Astrocyte of the spinal cord (primary cell): ENCODE measurements around the gene PPP1R9B.
A peak's percentile ranks its signal among the peaks of the same experiment; 100 is the strongest.

Experiments
- DNase-seq: peaks from one replicate; pipeline ENCODE4 v3.0.0; 2011; ENCODE audit warnings: low read depth, low spot score
- H3K4me3 ChIP-seq: 2 replicates; pipeline ENCODE4 v1.5.1; 2011; ENCODE audit warnings: low read depth, mild to moderate bottlenecking, low read length, moderate library complexity
- in situ Hi-C: cut with HindIII; loops from 2 replicates; pipeline ENCODE4 v1.10.0; 2017; ENCODE audit warnings: low sequenced_read_pairs
- TF ChIP-seq, protein P1 (sequence below): IDR thresholded peaks from 2 replicates; pipeline ENCODE4 v1.5.1; 2012; ENCODE audit warnings: low read depth, mild to moderate bottlenecking, low read length, inconsistent platforms

The PPP1R9B gene

DNA sequence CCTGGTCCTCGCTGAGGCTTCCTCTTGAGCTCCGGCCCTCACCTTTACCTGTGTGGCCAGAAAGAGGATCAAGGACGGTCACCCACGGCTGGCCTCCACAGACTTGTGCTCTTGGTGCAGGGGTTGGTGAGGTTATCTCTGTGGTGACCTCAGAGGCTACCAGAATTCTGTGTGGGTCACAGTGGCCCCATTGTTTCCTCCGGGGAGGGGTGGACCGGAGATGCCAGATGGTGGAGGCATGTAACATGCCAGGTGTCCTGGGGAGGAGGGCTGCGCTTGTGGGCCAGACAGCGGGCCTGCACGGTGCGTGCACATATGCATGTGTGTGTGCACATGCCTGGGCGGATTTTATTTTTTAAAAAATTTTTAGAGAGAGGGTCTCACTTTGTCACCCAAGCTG is 21.7 kb upstream of the PPP1R9B start:
- DNase-seq, result no peak
- in situ Hi-C loops, result no loop called here

DNA sequence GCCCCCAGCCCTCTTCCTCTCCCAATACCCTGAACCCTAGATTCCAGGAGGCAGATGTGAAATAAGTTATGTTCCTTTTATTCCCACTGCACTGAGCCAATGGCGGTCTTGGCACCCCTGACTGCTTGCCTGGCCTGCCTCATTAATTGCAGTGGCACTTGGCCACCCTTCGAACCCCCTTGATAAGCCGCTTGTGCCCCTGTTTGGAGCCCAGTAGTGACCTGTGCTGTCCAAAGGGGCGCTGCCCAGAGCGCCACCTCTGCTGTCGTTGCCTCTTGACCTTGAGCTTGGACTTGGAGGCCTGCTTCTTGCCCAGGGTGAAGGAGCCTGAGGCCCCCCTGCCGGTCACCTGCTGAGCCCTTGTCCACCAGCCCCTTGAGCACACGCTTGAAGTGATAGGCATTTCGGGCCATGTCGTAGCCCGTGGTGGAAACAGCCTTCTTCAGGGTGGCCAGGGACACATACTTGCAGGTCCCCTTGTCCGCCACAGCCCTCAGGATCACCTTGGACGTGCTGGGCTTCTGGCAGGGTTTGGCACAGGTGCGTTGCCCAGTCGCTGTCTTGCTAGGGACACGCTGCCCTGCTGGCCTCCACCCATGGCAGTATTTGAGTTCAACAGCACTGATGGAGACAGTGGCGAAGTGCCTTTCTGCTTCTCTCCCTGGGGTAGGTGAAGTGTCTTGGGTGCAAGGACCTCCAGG is 21.0 kb upstream of the PPP1R9B start:
- no peak overlapping the region for H3K4me3 ChIP-seq
- TF ChIP-seq, protein P1, sequence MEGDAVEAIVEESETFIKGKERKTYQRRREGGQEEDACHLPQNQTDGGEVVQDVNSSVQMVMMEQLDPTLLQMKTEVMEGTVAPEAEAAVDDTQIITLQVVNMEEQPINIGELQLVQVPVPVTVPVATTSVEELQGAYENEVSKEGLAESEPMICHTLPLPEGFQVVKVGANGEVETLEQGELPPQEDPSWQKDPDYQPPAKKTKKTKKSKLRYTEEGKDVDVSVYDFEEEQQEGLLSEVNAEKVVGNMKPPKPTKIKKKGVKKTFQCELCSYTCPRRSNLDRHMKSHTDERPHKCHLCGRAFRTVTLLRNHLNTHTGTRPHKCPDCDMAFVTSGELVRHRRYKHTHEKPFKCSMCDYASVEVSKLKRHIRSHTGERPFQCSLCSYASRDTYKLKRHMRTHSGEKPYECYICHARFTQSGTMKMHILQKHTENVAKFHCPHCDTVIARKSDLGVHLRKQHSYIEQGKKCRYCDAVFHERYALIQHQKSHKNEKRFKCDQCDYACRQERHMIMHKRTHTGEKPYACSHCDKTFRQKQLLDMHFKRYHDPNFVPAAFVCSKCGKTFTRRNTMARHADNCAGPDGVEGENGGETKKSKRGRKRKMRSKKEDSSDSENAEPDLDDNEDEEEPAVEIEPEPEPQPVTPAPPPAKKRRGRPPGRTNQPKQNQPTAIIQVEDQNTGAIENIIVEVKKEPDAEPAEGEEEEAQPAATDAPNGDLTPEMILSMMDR, result no peak
- DNase-seq, result no peak
- in situ Hi-C loops, result no loop called here

More for the DNA sequence above, 21.7 kb upstream of the PPP1R9B start:
- H3K4me3 ChIP-seq, result no peak overlapping the region
- TF ChIP-seq, protein P1, result no peak

DNA sequence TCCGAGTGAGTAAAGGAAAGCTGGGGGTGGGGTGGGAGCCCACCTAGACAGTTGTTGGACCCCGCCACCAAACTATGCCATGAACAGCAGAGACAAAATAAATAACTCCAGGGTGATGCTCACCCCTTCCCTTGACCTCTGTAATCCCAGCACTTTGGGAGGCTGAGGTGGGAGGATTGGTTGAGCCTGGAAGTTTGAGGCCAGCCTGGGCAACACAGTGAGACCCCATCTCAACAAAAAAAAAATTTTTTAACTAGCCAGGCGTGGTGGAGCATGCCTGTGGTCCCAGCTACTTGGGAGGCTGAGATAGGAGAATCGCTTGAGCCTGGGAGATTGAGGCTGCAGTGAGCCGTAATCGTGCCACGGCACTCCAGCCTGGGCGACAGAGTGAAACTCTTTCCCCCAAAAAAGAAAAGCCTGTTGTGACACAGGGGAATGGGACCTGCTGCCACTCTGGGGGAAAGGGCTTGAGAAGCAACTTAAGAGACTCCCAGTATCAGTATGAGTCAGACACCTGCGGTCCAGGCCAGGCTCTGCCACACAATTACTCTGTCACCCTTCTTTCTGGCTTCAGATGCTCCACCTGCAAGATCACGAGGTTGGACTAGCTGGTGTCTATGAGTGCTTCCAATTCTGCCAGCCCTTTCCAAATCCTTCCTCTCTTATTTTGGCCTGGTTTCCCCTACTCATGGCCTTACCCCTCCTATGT is 20.3 kb upstream of the PPP1R9B start:
- H3K4me3 ChIP-seq, result no peak overlapping the region
- no peak for DNase-seq
- TF ChIP-seq, protein P1, result no peak
- in situ Hi-C loops, result no loop called here

DNA sequence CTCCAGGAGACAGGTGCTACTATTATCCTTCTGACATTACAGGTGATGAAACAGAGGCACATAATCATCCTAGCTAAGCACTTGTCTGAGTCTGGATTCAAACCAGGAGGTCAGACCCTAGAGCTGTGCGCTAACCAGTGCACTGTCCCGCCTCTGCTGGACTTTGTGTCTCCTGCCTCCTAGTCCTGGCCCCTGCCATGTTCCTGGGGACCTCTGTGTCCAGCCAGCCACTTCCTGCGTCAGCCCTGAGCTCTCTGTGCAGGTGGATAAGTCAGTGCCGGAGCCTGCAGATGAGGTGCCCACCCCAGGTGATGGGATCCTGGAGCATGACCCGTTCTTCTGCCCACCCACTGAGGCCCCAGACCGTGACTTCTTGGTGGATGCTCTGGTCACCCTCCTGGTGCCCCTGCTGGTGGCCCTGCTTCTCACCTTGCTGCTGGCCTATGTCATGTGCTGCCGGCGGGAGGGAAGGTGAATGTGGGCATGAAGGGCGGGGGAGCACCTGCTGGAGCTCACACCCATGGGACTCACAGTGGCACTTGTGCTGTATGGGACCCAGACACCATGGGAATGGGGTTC is 19.5 kb upstream of the PPP1R9B start:
- H3K4me3 ChIP-seq, result no peak overlapping the region
- no peak for DNase-seq
- in situ Hi-C loops, result no loop called here
- TF ChIP-seq, protein P1, result no peak

DNA sequence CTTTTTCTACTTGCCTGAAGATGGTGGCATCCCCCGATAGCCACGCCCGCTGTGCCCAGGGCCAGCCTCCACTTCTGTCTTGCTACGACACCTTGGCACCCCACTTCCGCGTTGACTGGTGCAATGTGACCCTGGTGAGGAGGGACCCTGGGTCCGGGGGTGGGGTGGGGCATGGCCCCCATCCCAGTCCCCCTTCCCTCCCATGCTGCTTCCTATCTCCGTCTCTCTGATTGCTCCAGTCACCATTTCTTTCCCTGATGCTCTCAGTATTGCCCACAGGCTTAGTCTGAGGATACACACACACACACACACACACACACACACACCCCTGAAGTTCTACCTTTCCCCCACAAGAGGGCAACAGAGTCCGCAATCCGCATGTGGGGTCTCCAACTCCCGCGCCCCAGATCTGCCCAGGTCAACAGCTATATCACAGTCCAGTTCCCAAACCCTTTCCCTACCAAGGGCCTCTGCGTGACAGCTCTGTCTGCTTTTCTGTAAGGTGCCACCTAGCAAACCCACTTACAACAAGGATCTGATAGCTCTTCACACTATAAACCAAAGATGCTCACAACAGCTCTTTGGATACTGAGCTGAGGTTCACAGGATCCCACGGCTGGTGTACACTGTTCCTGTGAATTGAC is 18.8 kb upstream of the PPP1R9B start:
- TF ChIP-seq, protein P1, result peak; percentile 86
- H3K4me3 ChIP-seq, result no peak overlapping the region
- in situ Hi-C loops, result no loop called here
- DNase-seq, result peak; percentile 76

DNA sequence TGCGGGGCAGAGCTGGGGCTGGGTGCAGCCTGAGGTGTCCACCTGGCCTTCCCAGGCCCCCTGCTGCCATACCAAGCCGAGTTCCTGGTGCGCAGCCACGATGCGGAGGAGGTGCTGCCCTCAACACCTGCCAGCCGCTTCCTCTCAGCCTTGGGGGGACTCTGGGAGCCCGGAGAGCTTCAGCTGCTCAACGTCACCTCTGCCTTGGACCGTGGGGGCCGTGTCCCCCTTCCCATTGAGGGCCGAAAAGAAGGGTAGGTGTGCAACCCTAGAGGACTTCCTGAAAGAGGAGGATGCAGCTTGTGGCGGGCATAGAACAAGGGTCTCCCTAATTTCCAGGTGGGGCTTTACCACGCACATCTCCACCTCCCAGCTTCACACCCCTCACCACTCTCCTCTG is 17.8 kb upstream of the PPP1R9B start:
- in situ Hi-C loops, result no loop called here
- TF ChIP-seq, protein P1, result no peak
- no peak for DNase-seq
- no peak overlapping the region for H3K4me3 ChIP-seq
